Fibroblast of villous mesenchyme (primary cell): ENCODE results near the gene RNF182. TPM values are rescaled to one million over a fixed set of nuclear protein-coding genes. Genes with fewer than 3 reads are reported as not detected.
A peak's percentile ranks its signal among the peaks of the same experiment; 100 is the strongest.
"Not testable (repeated sequence)": the region's sequence is repeated elsewhere in the genome, so short reads cannot be mapped to it uniquely, and the experiment has no call there.

Experiments
- DNase-seq: peaks from one replicate; pipeline ENCODE4 v3.0.0-alpha.2; 2010; ENCODE audit warnings: low read depth
- H3K4me3 ChIP-seq: 2 replicates; pipeline ENCODE4 v1.5.1; 2011; ENCODE audit warnings: low read depth, mild to moderate bottlenecking, low read length
- CTCF ChIP-seq: IDR thresholded peaks from 2 replicates; pipeline ENCODE4 v1.5.1; 2012; ENCODE audit warnings: low read depth, mild to moderate bottlenecking, low read length; ENCODE audit not compliant: insufficient read depth
- total RNA-seq: library from RNA; depleted of rRNA; stranded (reverse); fragments of >200 nt; gene quantifications from 2 replicates; pipeline ENCODE4 v1.2.3, GENCODE V29; 2012

RNF182 gene
- total RNA-seq, 1 donor = 6.9 TPM

GRCh38 chr6:14017626-14018475 lies 93.1 kb downstream of the RNF182 start:
- no peak for DNase-seq
- no peak overlapping the region for H3K4me3 ChIP-seq
- TF ChIP-seq CTCF = no peak

- H3K4me3 ChIP-seq, DNase-seq: not testable (repeated sequence)
These were observed 93.8 kb downstream of the RNF182 start for GRCh38 chr6:14018559-14018958.

- TF ChIP-seq CTCF = no peak
- no peak for DNase-seq
- no peak overlapping the region for H3K4me3 ChIP-seq
These were observed 95.8 kb downstream of the RNF182 start for GRCh38 chr6:14020551-14020950.

GRCh38 chr6:14021449-14021848 lies 96.7 kb downstream of the RNF182 start:
- no peak for DNase-seq
- no peak overlapping the region for H3K4me3 ChIP-seq
- TF ChIP-seq CTCF = no peak

- no peak for TF ChIP-seq CTCF
- no peak overlapping the region for H3K4me3 ChIP-seq
- DNase-seq = no peak
These were observed 97.9 kb downstream of the RNF182 start for GRCh38 chr6:14022673-14023072.

- H3K4me3 ChIP-seq = no peak overlapping the region
- no peak for TF ChIP-seq CTCF
- peak; percentile 8 for DNase-seq
These were observed 99.1 kb downstream of the RNF182 start for GRCh38 chr6:14023855-14024254.

- TF ChIP-seq CTCF = no peak
- DNase-seq = no peak
- no peak overlapping the region for H3K4me3 ChIP-seq
These were observed 100.4 kb downstream of the RNF182 start for GRCh38 chr6:14025160-14025559.
